Dedifferentiated amniotic fluid mesenchymal stem cell (primary cell): ENCODE measurements around the gene MARCHF10.

Experiments
- DNase-seq: peaks from one replicate; pipeline ENCODE4 v3.0.0-alpha.2; 2016; ENCODE audit errors: extremely low spot score

Gene MARCHF10

DNA sequence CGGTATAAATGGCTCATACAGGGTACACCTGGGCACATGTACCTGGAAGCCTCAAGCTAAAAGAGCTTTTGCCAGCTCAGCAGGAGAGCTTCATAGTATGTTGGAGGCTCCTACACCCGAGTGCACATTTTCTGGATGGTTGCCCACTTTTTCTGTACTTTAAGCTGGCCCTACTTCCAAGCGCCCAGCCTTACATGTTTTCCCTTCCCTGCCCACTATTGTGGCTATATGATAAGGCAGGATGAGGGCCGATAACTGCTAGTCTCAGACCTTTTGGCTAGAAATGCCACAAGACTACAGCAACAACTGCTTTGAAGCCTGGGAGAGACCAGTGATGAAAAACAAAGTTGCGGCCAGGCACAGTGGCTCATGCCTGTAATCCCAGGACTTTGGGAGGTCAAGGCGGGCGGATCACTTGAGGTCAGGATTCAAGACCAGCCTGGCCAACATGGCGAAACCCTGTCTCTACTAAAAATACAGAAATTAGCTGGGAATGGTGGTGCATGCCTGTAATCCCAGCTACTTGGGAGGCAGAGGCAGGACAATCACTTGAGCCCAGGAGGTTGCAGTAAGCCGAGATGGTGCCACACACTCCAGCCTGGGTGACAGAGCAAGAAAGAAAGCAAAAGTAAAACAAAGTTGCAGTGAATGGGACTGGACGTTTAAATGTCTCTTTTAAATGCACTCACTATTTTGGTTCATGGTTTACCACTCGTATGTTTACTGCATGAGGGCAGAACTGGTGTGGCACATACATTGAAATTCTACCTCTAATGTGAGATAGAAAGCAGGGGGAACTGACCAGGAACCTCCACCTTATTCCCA, 14.2 kb upstream of the MARCHF10 start:
- no peak for DNase-seq

DNA sequence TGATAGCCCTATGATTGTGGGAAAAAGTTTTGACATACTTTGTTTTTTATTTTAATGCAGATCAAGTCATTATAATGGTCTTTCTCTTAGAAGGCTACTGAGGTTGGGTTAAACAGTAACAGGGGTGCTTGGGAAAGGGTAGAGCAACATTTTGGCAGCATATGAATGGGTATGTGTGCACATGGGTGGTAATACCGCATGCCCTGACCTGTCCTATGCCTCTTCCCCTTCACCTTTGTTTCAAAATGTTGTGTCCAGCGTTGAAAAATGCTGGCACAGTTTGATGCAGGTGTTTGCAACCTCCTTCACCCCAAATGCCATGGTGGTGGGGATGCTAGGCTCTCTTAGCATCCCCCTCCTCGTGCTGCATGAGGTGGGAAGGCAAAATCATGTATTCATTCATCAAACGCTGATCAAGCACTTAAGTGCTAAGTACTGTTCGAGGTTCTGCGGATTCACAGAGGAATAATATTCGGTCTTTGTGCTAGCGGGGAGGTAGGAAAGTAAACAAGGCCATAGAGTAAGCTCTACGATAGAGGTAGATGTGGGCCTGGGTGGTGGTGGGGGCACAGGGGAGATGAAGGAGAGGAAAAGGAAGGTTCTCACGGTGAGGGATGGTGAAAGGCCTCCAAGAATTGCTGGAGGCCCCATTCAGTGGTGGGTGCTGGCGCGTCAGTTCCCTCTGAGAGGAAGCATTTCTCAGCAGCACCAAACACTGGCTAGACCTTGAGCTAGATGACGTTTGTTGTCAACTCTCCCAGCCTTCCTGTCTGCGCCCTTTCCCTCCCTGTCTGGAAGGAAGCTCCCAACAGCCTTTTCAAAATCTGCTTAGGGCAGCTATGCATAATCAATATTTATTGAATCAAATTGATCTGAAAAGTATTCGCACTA, 13.3 kb upstream of the MARCHF10 start:
- DNase-seq: no peak

DNA sequence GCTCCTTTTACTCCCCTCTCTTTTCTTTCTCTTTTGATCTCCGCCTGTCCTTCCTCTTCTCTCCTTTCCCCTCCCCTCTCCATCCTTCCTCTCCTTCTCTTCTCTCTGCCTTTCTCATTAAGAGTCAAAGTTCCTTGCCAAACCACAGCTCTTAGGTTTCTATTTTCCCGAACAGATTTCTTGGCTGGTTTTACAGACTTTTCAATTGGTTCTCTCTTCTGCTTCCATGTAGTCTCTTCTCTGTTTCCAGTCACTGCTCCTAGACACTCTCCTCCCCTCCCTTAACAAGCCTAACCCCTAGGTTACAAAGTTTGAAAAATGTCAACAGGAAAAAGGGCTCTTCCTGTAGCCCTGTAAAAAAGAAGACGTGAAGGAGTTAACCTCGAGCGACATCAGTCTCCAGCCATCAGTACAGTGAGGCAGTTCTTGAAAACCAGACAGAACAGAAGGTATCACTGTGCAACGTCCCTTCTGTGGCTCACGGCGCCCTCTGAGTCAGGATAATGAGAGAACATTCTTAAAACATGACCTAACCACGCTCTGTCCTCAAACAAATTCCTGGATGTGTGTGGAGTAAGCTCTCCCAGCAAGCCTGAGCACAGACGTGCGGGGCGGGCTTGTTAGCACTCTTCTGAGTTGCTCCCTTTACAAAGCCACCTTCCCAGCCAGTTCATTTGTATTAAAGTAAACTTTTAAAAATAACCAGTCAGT, 11.6 kb upstream of the MARCHF10 start:
- peak; percentile 94 for DNase-seq

DNA sequence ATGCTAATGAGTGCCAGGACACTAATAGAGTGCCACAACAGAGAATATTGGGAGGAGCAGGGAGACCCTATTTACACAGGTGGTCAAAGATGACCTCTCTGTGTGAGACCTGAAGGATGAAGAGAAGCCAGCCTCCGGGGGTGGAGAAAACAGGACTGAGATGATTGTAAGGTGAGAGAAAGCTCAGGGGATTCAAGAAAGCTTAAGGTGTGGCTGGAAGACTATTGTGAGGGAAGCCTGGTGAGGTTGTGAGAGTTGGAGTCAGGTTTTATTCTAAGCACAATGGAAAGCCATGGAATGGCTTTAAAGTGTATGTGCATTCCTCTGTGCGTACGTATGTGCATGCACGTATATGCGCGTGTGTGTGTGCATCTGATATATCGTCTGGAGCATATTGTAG, 10.4 kb upstream of the MARCHF10 start:
- DNase-seq: no peak

DNA sequence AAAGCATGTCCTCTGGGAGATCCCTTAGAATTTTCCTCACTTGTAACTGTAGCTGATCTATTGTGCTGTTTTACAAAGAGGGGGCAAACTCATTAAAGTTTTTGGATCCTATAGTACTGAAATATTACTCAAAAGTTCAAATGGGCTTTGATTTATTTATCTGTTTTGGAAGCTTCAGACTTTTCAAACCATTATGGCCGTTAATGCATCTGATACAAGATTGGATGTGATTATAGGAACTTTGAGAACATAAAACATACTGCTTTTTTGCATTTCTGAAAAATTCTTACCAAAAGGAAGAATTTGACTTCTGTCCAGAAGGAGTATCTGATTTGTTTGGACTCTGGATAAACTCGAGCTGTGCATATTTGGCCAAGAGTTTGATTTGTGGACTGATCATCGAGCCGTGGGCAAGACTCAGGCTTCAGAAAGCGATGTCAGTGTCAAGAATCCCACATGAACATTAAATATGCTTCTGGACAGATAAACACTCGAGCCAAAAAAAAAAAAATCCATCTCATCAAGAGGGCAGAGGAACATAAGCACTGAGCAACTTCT, 8.2 kb upstream of the MARCHF10 start:
- DNase-seq: no peak

DNA sequence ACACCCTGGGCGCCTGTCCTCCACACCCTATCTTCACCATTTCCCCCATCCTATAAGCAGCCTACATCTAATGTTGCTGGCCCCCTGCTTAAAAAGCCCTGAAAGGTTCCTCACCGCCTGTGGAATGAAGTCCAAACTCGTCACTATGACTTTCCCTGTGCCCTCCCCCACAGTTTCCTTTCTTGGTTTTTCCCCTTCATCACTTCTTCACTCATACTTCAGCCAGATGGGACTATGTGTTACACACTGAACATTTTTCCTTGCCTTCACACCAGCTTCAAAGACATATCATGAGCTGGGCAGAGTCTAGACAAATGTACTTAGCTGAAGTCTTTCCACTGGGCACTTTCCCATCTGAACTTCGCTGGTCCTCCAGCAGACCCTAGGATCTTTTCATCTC, 1.5 kb upstream of the MARCHF10 start:
- DNase-seq: no peak

DNA sequence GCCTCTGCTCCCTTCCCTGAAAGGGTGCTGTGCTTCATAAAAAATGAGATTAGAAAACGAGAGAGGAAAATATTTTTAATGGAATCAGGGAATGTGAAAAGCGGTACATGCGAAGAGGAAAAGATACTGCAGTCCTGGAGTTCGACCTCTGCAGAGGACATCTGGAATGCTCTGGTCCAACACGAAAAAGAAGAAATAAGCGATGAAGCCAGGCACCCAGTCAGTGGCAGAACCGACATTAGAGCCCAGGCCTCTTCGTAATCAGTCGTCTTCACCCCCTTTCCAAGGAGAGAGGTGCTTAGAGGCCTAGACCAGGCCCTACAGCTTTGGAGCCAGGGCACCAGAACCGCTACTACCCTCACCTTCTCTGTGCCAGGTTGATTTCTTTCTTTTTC, 459 bp upstream of the MARCHF10 start:
- no peak for DNase-seq

DNA sequence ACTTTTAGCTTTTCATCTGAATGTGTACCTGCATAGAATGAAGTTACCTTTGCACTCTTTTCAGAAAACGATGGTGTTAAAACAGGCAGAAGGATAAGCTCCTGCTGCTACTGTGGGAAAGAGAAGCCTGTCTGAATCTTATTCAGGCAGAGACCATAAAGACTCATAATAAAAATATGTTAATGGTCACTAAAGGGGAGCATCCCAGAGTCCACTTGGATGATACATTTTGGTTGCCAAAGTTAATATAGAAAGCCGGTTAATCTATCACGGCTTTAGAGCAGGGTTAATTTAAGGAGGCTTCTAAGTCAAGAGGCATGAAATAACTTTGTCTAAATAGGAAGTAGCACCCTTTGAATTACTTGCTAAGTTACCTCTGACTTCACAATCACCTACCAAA, 2.9 kb downstream of the MARCHF10 start:
- no peak for DNase-seq

DNA sequence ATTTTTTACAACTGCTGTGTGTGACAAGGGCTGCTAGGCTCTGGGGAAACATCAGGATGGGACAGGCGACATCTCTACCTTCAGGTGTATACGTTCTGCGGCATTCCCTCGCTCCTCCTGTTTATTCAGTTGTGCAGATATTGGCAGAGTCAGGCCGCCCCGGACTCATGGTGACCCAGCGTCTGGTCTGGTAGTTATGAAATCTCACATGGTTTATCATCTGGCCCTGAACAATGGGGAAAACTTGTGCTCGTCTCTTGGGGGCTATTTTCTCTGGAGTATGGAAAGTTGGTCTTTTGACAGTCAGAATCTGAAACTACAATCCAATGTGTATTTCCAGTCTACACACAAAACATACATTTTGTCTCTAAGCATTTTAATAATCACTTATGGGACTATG, 3.3 kb downstream of the MARCHF10 start:
- no peak for DNase-seq

DNA sequence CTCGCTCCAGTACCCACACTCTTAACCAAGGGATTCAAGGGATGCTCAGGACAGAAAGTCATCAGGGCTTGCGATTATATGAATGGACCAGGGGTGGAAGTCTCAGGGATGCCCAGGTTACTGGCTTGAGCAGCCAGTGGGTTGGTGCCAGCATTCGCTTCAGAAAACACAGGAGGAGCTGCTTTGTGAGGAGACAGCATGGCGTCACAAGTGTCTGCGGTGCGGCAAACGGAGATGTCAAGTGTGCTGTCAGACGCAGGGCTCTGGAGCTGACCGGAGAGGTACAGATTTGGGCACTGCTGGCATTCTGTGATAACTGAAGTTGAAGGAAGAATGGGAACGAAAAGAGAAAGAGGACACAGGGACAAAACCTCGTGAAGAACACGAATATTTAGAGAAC, 4.1 kb downstream of the MARCHF10 start:
- no peak for DNase-seq

DNA sequence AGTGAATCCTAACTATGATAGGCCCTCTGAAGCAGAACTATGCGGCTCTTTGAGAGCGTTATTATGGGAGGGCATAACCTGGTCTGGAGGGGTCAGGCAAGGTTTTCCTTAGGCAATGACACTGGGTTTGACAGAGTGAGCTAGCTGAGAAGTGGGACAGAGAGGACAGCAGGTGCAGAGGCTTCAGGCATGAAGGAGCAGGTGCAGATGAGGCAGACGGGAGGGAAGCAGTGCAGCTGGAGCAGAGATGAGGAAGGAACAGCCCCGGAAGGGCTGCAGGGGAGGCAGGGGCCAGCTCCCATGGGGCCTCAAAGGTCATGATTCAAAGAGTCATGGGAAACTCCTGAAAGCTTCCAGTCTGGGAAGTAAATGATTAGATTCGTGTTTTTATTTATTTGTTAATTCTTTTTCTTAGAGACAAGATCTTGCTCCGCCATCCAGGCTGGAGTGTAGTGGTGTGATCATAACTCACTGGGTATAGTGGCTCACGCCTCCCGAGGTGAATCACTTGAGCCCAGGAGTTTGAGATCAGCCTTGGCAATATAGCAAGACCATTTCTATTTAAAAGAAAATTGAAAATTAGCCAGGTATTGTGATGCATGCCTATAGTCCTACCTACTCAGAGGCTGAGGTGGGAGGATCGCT, 5.4 kb downstream of the MARCHF10 start:
- no peak for DNase-seq

DNA sequence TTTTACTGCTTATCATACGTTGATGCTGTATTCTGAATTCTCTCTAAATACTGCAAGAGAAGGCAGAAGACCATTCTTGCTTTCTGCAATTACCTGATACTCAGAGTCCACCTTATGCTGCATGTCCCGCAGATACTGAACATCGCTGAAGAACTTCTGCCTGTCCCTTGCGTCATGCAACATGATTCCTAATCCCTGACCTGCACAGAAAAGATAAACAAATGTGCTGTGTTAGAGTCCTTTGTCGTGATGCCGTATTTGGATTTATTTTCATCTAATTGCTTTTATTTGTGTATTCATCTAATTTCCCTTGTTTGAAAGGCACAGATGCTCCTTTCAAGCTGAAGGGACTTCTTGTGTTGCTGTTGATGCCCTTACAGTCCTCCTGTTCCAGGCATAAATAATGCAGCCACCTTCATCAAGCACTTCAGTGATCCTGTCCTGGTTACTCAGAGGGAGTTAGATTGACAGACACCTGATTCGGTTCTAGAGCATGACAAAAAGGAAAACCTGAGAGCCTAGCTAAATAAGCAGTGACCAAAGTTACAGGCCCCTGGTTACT, 6.5 kb downstream of the MARCHF10 start:
- no peak for DNase-seq

DNA sequence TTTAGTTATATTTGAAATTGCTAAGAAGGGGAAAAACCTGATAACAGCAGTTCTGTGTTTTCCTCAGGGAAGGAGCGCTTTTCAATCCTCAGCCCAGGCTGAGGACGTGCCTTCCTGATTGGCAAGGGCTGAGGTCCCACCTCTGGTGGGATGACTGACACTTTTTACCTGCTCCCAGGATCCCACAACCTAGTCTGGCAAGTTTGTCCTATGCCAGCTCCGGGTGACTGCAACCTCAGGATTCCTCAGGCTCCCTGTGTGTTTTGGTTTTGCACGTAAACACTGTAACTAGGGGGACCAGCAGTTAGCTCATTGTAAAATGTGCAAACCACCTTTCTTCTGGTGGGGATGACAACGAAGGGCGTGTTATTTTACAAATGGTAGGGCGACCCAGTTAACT, 7.5 kb downstream of the MARCHF10 start:
- no peak for DNase-seq

DNA sequence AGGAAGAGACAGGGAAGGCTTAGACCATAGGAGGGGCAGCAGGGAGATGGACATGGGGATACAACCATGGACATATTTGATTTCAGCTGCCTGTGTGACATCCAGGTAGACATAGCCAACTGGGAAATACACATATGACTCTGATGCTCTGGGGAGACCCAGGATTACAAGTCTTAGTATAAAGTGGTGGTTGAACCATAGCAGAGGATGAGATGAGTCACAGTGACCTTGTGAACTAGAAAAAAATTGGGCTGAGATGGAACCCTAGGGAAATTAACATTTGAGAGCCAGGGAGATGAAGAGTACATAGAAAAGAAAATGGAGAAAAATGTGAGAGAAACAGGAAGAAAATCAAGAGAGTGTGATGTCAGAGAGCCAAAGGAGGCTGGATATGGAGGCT, 10.2 kb downstream of the MARCHF10 start:
- no peak for DNase-seq

DNA sequence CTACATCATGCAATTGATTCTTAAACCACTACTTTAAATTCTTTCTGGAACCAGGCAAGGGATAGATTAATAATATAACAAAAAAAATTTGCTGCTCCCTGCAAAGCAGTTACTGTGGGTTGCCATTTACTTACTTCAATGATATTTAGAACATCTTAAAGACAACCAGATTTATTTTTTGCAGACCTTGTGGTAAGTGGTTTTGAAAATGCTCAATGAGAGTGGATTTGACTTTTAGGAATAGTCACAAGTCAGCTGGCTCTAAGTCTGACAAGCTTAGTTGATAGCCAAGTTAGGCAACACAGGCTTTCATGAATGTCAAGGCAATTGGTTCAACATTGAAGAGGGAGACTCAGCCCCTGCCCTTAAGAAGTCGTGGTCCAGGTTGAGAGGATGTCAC, 11.8 kb downstream of the MARCHF10 start:
- no peak for DNase-seq

DNA sequence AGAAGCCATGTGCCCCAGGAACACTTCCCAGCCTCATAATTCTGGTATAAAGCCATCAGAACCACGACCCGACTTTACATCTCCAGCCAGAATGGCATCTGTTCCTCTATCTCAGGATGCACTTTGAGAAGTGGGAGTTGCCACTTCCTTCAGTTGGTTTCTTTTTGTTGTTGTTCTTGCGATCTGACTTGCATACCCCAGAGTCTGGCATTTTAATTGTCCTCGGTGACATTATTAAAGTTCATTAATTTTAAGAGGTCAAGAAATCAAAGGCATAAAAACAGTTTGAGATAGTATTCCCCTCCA, 13.5 kb downstream of the MARCHF10 start:
- no peak for DNase-seq

DNA sequence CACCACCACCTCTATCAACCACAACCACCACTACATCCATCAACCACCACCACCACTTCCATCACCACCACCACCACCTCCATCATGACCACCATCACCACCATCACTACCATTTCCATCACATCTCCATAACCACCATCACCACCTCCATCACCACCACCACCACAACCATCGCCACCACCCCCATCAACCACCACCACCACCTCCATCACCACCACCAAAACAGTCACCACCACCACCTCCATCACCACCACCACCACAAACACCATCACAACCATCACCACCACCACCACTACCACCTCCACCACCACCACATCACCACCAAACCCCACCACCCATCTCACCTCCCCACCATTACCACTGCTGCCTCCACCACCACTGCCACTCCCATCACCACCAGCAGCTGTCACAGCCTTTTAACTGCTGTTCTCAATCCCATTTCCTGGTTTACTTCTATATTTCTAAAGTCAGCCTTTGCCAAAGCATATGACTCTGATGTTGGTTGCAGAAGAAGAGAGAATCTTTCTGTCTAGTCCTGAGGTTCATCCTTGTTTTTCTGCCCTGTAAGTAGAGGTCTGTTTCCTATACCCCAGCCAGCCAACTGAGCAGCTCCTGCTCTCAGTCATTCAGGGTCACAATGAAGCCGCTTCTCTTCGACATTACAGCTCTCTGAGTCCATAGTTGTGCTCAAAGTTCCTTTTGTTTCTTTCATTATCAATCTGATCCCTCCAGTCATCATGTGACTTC, 14.0 kb downstream of the MARCHF10 start:
- DNase-seq: no peak

DNA sequence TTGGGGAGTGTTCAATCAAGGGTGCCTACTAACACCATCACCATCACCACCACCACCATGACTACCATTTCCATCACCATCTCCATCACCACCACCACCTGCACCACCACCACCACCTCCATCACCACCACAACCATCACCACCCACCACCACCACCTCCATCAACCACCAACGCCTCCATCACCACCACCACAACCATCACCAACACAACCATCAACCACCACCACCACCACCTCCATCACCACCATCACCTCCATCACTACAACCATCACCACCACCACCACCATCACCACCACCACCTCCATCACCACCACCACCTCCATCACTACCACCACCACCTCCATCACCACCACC, 15.7 kb downstream of the MARCHF10 start:
- no peak for DNase-seq

DNA sequence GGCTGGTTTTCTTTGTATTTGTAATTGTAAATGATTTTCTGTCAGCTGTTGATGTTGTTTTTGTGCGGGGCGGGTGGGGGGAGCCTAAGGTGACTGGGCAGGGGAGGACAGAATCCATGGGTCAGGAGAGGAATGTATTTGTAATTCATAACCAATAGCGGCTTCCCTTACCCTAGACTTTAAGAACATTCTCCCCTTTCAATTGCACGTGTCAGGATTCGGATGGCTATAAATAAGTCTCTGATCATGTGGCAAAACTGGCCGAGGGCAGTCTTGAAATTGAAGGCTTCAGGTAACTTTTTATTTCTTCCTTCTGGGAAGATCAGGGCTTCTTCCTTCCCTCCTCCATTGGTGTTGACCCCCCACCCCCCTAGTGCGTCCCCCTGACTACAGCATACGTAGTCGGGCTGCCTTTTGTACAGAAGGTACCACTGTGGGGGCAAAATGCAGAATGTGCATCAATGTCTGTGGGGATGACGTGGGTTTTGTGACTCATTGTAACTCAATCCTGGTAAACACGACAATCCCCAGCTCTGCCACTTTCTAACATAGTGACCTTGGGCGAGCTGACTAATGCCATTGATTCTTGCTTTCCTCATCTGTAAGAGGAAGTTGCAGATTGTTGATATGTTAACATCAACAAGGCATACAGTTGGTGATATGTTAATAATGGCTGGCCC, 16.2 kb downstream of the MARCHF10 start:
- DNase-seq: peak; percentile 84

DNA sequence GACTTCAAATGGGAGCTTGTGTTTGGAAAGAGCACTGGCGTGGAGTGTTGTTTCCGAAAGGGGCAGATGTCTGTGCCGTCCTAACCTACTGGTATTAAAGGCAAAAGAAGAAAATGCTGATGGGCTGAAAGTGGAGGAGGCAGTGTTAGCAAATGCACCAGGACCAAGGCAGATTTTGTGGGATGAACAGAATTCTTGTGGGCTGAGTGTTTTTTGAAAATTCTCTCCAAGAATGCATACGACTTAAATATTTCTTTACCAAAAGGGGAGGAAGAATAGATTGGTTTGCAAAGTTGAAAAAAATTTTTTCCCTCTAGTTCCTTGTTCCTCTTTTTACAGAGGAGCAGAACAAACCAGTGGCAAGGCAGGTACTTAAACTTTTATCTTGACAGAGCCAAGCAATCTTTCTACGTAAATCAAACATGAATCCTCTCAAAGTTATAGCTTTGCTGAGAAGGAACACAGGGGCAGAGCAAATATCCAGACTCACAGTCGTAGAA, 16.8 kb downstream of the MARCHF10 start:
- DNase-seq: peak; percentile 91
